NB4 (cell line): ENCODE data around the gene CLDN20.

ENCODE experiments used
- DNase-seq: peaks from one replicate; pipeline ENCODE4 v3.0.0; 2010; ENCODE audit warnings: low read depth
- H3K4me3 ChIP-seq: one replicate; pipeline ENCODE4 v1.5.1; 2011; ENCODE audit warnings: mild to moderate bottlenecking, low read depth, low read length, moderate library complexity
- MYC ChIP-seq: IDR thresholded peaks from 2 replicates; pipeline ENCODE4 v1.6.1; 2011; ENCODE audit warnings: low read depth, low read length
- POLR2A ChIP-seq: IDR thresholded peaks from 2 replicates; pipeline ENCODE4 v1.6.1; 2011; ENCODE audit warnings: mild to moderate bottlenecking; ENCODE audit not compliant: insufficient read length; ENCODE audit errors: extremely low read depth
- TF ChIP-seq, protein P1 (sequence below): IDR thresholded peaks from one replicate; pipeline ENCODE4 v1.5.1; 2012; ENCODE audit warnings: low read depth, low read length
- TF ChIP-seq, protein P2 (sequence below): IDR thresholded peaks from 2 replicates; pipeline ENCODE4 v1.6.1; 2011; ENCODE audit warnings: low read depth, low read length

Gene CLDN20

DNA sequence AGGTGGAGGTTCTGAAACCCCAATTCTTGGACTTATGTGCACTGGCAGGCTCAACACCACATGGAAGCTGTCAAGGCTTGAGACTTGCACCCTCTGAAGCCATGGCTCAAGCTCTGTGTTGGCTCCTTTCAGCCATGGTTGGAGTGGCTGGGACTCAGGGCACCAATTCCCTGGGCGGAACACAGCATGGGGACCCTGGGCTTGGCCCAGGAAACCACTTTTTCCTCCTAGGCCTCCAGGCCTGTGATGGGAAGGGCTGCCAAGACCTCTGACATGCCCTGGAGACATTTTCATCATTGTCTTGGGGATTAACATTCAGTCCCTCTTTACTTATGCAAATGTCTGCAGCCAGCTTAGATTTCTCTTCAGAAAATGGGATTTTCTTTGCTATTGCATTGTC is 26.2 kb upstream of the CLDN20 start:
- DNase-seq = no peak
- H3K4me3 ChIP-seq = no peak overlapping the region
- no peak for TF ChIP-seq POLR2A
- TF ChIP-seq, protein P1, sequence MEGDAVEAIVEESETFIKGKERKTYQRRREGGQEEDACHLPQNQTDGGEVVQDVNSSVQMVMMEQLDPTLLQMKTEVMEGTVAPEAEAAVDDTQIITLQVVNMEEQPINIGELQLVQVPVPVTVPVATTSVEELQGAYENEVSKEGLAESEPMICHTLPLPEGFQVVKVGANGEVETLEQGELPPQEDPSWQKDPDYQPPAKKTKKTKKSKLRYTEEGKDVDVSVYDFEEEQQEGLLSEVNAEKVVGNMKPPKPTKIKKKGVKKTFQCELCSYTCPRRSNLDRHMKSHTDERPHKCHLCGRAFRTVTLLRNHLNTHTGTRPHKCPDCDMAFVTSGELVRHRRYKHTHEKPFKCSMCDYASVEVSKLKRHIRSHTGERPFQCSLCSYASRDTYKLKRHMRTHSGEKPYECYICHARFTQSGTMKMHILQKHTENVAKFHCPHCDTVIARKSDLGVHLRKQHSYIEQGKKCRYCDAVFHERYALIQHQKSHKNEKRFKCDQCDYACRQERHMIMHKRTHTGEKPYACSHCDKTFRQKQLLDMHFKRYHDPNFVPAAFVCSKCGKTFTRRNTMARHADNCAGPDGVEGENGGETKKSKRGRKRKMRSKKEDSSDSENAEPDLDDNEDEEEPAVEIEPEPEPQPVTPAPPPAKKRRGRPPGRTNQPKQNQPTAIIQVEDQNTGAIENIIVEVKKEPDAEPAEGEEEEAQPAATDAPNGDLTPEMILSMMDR = no peak
- TF ChIP-seq, protein P2, sequence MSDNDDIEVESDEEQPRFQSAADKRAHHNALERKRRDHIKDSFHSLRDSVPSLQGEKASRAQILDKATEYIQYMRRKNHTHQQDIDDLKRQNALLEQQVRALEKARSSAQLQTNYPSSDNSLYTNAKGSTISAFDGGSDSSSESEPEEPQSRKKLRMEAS = no peak
- no peak for TF ChIP-seq MYC

DNA sequence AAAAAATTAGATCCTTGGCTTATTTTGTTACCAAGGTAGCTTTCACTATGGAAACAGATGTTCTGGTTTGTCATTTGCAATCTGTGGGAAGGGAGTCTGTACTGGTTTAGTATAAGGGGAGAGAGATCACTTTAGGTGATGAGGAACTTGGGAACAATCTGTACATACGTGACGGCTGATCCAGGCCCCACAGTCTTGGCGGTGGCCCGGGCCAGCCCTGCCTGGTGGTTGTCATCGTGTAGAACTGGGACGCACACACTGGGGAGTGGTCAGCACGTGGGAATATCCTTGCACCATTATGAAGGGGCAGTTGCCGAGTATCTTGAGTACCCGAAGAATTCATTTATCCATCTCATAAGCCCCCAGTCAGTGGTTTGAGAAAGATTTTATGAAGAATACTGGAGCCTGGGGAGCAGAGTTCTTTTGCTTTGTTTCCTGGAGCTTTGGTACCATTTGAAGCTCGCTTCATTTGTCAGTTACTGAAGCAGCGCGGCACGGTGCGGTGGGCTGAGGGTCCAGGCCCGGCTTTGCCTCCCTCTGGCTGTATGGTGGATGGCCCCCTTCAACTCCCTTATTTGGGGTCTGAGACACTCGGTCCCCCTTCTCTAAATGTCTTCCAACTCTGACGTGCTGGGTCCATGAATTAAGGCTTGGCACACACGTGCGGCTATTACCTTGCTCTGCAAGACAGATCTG is 22.8 kb upstream of the CLDN20 start:
- TF ChIP-seq, protein P2 = no peak
- TF ChIP-seq, protein P1 = no peak
- TF ChIP-seq POLR2A (no peak), MYC (no peak)
- DNase-seq = no peak
- no peak overlapping the region for H3K4me3 ChIP-seq

DNA sequence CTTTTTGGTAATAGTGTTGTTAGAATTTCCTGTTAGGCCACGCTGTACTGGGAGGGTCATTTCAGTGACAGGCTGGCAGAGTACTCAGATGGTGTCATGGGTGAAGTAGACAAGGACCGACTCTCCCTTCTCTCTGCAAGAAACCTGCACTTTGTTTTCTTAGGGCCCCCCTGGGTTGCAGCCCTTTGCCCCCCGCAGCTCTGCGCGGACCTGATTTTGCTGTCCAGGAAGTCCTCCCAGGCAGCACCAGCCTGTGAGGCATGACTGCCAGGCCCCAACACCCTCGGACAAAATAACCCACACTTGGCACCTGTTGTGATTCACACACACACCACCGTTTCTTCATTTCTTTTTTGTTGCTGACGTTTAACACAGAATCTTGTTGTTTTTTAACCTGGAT is 21.8 kb upstream of the CLDN20 start:
- H3K4me3 ChIP-seq = no peak overlapping the region
- no peak for DNase-seq
- TF ChIP-seq POLR2A (no peak), MYC (no peak)

DNA sequence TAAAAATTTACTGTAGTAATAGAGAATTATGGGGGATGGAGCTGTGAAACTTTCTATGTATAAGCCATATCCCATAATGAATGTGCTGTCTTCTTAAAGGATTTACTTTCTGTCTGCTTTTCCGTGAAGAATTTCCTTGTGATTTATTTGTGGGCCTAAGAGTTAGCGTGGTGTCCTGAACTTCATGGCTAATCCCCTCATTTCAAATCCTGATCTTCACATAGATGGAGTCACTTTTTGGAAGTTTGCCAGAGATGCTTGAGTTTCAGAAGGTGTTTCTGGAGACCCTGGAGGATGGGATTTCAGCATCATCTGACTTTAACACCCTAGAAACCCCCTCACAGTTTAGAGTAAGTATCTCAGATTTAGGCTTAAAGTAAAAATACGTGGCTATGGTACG is 19.4 kb upstream of the CLDN20 start:
- H3K4me3 ChIP-seq = no peak overlapping the region
- TF ChIP-seq MYC (no peak), POLR2A (no peak)
- TF ChIP-seq, protein P1 = no peak
- TF ChIP-seq, protein P2 = no peak
- DNase-seq = no peak

DNA sequence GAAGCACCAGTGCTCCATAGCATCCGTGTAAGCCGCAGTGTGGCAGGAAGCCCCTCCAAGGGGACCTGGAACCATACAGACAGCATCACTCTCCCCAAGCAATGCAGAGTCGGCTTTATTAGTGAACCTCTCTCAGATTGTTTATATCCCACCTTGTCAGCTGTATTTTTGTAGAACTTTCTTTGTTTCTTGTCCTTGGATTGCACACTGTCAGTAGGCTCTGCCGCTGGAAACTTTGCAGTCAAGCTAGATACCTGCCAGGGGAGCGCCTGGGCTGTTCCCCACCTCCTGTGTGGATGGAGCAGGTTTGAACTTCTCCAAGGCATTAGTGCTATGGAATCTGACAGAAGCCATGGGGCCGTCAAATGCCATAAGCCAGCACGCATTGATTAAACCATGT is 18.6 kb upstream of the CLDN20 start:
- H3K4me3 ChIP-seq = no peak overlapping the region
- no peak for DNase-seq
- TF ChIP-seq, protein P2 = no peak
- TF ChIP-seq POLR2A (no peak), MYC (no peak)
- TF ChIP-seq, protein P1 = no peak

DNA sequence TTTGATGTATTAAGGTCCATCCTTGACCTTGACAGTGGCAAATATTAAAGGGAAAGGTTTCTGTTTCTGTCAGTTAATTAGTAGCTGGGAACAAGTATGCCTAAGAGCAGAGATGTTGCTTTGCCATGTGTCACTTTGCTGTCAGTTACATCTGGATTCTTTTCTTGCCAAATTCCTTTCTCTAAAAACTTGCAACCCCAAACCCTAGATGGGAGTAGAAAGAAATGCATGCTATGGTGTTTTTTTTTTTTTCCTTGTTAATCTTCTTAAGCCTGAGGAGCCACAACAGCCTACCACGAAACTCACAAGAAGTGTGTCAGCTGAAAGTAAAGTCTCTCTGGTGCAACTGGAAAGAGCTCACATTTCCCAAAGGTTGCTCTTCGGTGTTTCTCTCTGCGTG is 18.0 kb upstream of the CLDN20 start:
- no peak overlapping the region for H3K4me3 ChIP-seq
- no peak for DNase-seq
- TF ChIP-seq, protein P2 = no peak
- TF ChIP-seq, protein P1 = no peak
- TF ChIP-seq MYC = no peak
- no peak for TF ChIP-seq POLR2A
